HL-60/S4 treated with retinoic acid at 250 ng/mL for 4 days and 3 days (cell line): ENCODE data around the gene CD2BP2.
"Not testable (repeated sequence)": the region's sequence is repeated elsewhere in the genome, so short reads cannot be mapped to it uniquely, and the experiment has no call there.

Experiments
- in situ Hi-C: fragments of 300-500 bp; cut with MboI; formaldehyde crosslinking; loops from 2 replicates; pipeline ENCODE4 v1.7.0; 2022; ENCODE audit warnings: low sequenced_read_pairs

CD2BP2 gene

DNA sequence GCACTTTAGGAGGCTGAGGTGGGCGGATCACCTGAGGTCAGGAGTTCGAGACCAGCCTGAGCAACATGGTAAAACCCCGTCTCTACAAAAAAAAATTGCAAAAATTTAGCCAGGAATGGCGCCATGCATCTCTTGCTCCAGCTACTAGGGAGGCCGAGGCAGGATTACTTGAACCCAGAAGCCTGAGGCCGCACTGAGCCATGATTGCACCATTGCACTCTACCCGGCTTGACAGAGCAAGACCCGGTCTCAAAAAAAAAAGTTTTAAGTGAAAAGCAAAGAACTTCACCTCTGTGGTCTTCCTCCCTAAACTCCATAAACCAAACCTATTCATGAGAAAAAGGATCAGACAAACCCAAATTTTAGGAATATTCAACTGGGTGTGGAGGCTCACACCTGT lies 7.0 kb downstream of the CD2BP2 start:
- in situ Hi-C loops = no loop called here

- in situ Hi-C loops = no loop called here
Observed at GRCh38 chr16:30346286-30346685, 8.8 kb downstream of the CD2BP2 start.

DNA sequence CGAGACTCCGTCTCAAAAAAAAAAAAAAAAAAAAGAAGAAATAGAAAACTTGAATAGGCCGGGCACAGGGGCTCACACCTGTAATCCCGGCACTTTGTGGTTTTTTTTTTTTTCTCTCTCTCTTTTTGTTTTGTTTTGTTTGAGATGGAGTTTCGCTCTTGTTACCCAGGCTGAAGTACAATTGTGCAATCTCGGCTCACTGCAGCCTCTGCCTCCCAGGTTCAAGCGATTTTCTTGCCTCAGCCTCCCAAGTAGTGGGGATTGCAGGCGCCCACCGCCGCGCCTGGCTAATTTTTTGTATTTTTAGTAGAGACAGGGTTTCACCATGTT lies 11.7 kb downstream of the CD2BP2 start:
- in situ Hi-C loops = not testable (repeated sequence)

DNA sequence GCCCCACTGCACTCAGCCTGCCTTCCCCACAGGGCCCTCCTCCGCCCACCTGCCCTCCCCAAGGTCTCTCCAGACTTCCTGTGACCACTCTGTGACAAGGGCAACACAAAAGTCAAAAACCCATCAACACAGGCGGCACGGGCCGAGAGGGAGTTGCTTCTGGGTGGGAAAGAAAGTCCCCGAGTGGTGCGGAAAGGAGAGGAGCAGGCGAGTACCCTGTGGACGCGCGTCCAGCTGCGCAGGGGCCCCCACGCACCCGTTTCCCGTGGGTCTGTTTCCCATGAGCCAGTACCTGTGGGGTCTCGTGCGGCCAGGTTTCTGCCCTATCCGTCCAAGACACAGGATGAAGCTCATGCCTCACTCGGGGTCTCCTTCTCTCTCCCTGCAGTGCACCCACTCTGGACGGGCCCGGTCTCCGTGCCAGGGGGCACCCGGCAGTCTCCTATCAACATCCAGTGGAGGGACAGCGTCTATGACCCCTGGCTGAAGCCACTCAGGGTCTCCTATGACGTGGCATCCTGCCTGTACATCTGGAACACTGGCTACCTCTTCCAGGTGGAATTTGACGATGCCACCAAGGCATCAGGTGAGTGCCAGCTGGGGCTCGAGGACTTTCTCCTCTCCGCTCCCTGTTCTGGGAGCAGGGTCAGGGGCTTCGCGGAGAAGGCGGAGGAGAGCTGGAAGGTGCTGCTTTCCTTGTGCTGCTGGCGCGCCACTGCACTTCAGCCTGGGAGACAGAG lies 12.2 kb downstream of the CD2BP2 start:
- in situ Hi-C loops = no loop called here

DNA sequence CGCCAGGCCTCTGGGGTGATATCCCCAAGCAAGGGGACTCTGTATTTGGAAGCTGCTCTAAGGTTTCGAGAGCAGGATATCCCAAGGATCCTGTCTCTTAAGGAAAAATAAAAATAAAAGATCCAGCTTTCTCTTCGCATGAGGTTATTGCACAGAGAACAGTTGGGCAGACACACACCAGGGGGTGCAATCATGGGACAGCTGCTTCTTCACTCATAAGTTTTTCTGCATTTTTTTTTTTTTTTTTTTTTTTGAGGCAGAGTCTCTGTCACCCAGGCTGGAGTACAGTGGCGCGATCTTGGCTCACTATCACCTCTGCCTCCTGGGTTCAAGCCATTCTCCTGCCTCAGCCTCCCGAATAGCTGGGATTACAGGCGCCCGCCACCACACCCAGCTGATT lies 13.1 kb downstream of the CD2BP2 start:
- in situ Hi-C loops = not testable (repeated sequence)

DNA sequence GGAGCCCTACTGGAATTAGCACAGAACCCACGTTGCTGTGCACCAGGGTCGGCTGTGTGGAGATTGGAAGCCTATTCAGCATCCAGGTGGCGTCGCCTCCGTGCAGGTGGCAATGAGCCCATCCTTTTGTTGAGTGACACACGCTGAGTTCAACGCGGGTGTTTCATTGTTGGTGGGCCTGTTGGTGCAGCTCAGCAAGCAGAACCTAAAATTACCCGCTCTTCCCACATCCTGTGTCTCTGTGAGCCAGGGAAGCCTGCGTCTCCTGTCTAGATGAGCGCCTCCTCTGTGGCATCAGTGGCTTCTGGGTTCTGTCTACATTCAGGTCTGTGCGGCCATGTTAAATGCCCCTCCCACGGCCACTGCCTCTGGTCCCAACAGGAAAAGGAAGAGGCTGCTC lies 14.5 kb downstream of the CD2BP2 start:
- in situ Hi-C loops = no loop called here

- in situ Hi-C loops = not testable (repeated sequence)
Observed at GRCh38 chr16:30338715-30339114, 16.4 kb downstream of the CD2BP2 start.

DNA sequence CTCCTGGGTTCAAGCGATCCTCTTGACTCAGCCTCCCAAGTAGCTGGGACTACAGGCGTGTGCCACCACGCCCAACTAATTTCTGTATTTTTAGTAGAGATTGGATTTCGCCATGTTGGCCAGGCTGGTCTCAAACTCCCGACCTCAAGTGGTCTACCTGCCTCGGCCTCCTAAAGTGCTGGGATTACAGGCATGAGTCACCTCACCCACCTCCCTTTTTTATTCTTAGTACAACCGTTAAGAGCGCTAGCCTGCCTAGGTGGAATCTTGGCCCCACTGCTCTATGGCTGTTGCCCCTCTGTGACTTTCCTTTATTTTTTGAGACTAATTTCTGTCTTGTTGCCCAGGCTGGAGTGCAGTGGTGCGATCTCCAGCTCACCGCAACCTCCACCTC lies 17.1 kb downstream of the CD2BP2 start:
- in situ Hi-C loops = not testable (repeated sequence)

DNA sequence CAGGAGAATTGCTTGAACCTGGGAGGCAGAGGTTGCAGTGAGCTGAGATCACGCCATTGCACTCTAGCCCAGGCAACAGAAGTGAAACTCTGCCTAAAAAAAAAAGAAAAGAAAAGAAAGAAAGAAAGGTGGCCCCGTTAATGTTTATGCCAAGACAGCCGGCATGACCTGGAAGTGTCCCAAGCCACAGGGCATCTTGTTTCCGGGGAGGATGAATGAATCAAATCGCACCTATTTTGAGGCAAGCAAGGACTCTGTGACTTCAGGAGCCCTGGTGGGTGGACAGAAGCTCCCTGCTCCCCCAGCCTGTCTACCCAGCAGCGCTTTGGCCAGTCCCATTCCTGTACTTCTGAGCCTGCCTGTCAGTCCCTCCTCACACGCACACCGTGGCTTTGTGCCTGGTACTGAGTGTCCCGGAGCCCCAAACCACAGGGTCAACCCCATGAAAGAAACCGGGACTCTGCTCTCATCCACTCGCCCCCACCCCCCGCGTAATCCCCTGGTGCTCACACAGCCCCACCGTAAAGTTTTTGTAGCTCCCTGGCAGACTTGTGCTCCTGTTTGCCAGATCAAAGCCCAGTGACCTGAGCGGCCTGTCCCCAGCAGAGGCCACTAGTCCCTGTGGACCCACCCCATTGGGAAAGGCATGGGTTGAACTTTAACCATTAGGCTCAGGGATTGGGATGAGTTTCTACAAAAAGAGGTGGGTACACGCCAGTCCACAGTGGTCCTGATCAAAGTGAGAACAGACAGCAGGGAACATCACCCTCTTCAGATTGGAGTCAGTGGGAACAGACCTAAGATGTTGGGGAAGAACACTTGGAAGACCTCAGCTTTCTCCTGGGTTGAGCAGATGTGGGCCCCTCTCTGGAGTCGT lies 19.3 kb downstream of the CD2BP2 start:
- in situ Hi-C loops = no loop called here

GRCh38 chr16:30335028-30335597 lies 20.0 kb downstream of the CD2BP2 start:
- in situ Hi-C loops = not testable (repeated sequence)

- in situ Hi-C loops = not testable (repeated sequence)
Observed at GRCh38 chr16:30334473-30334989, 20.6 kb downstream of the CD2BP2 start.

DNA sequence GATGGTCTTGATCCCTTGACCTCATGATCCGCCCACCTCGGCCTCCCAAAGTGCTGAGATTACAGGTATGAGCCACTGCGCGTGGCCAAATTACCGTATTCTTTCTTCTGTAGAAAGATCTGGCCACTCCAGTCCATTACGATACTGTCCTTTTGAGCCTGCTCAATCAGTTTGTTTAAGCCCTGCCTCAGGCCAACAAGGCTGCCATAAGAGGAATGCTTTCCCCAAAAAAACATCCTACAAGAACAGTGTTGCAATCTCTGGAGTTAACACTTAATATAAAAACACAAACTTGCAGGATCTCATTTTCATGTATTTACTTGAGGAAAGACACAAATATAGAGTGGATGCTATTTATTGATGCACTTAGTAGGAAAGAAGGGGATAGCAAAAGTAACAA lies 30.9 kb downstream of the CD2BP2 start:
- in situ Hi-C loops = not testable (repeated sequence)

- in situ Hi-C loops = not testable (repeated sequence)
Observed at GRCh38 chr16:30318647-30319046, 36.5 kb downstream of the CD2BP2 start.

GRCh38 chr16:30310937-30311336 lies 44.2 kb downstream of the CD2BP2 start:
- in situ Hi-C loops = not testable (repeated sequence)

DNA sequence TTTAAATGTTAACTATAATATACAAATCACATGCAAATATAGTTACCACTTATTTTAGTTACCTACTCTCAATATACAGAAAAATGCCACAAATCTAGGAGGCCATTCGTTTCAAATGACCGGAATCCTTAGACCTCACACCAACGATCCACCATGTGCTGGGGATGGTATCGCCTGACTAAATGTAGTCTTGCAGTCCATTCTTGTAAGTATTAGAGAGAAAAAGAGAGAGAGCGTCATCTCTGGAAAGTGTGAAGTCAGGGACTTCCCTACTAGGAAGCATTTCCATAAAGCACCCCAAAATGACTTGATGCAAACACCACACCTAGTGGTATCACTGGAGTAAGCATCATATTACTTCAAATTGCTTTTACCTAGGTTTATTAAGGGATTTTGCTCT lies 45.9 kb downstream of the CD2BP2 start:
- in situ Hi-C loops = not testable (repeated sequence)
